AG04450 (cell line): ENCODE measurements around the gene RPS6KC1. TPM values are rescaled to one million over a fixed set of nuclear protein-coding genes. Genes with fewer than 3 reads are reported as not detected.
A peak's percentile ranks its signal among the peaks of the same experiment; 100 is the strongest.

Experiments
- CTCF ChIA-PET: fragments of 300-600, 350-600 bp; formaldehyde crosslinking; extraction: SDS; loops from one replicate; lab custom pipeline; 2022; ENCODE audit warnings: antibody characterized with exemption, inconsistent platforms; lab: Charles Lee
- POLR2A ChIA-PET: fragments of 350-600 bp; formaldehyde crosslinking; extraction: SDS; loops from one replicate; lab custom pipeline; 2021; ENCODE audit warnings: antibody characterized with exemption, inconsistent platforms; lab: Yijun Ruan, JAX
- DNase-seq: peaks from one replicate; pipeline ENCODE4 v3.0.0-alpha.2; 2011; ENCODE audit warnings: low read depth, low spot score
- H3K27ac ChIP-seq: one replicate; pipeline ENCODE4 v1.5.1; 2012; ENCODE audit warnings: low read depth, low read length, control low read depth
- H3K27me3 ChIP-seq: one replicate; pipeline ENCODE4 v1.6.0; 2012; ENCODE audit warnings: low read length; ENCODE audit not compliant: control insufficient read depth, insufficient read depth
- H3K4me3 ChIP-seq: 2 replicates; pipeline ENCODE4 v1.5.1; 2011; ENCODE audit warnings: mild to moderate bottlenecking, low read depth, low read length, control low read depth
- H3K9me3 ChIP-seq: 2 replicates; pipeline ENCODE4 v1.5.1; 2012; ENCODE audit warnings: low read length; ENCODE audit not compliant: control insufficient read depth, insufficient read depth
- CTCF ChIP-seq: IDR thresholded peaks from 2 replicates; pipeline ENCODE4 v1.5.1; 2011; ENCODE audit warnings: low read depth, low read length, control low read depth, inconsistent platforms
- polyA plus RNA-seq: library from polyadenylated mRNA; depleted of rRNA; stranded (reverse); fragments of >200 nt; gene quantifications from 2 replicates; pipeline ENCODE4 v1.2.3, GENCODE V29; 2011

The RPS6KC1 gene
- polyA plus RNA-seq, 1 experiment = 25.3 TPM

GRCh38 chr1:213284626-213285025, 233.6 kb downstream of the RPS6KC1 start:
- peak; percentile 11 for DNase-seq
- Histone ChIP-seq H3K4me3 (no peak overlapping the region), H3K9me3 (peaks cover 3% of the 10 kb centered on the region; the same call in 1 of the 2 replicates), H3K27me3 (no peaks in the 10 kb centered on the region), H3K27ac (peak overlapping the region; percentile 67)
- no peak for TF ChIP-seq CTCF
- CTCF ChIA-PET = interaction anchor here (2.0 kb wide), 1 partner anchor 40 kb away, joined by 6 read pairs; no protein-coding TSS in a partner anchor
- POLR2A ChIA-PET = no interaction called here

GRCh38 chr1:213286235-213286634, 235.2 kb downstream of the RPS6KC1 start:
- H3K9me3 ChIP-seq = peaks cover 3% of the 10 kb centered on the region; the same call in 1 of the 2 replicates
- TF ChIP-seq CTCF = no peak; the same call in 1 of the 2 replicates
- no peak overlapping the region for H3K4me3 ChIP-seq
- H3K27ac ChIP-seq = no peak overlapping the region
- H3K27me3 ChIP-seq = no peaks in the 10 kb centered on the region
- CTCF ChIA-PET = interaction anchor here (0.6 kb wide), 1 partner anchor 41 kb away, joined by 3 read pairs; no protein-coding TSS in a partner anchor
- DNase-seq = no peak
- POLR2A ChIA-PET = no interaction called here

GRCh38 chr1:213287987-213288386, 236.9 kb downstream of the RPS6KC1 start:
- Histone ChIP-seq H3K27ac (no peak overlapping the region), H3K4me3 (no peak overlapping the region), H3K27me3 (no peaks in the 10 kb centered on the region), H3K9me3 (peaks cover 3% of the 10 kb centered on the region; the same call in 1 of the 2 replicates)
- no peak for DNase-seq
- ChIA-PET CTCF (interaction anchor here (0.8 kb wide), 1 partner anchor 927 kb away, joined by 3 read pairs; no protein-coding TSS in a partner anchor), POLR2A (no interaction called here)
- TF ChIP-seq CTCF = no peak

DNA sequence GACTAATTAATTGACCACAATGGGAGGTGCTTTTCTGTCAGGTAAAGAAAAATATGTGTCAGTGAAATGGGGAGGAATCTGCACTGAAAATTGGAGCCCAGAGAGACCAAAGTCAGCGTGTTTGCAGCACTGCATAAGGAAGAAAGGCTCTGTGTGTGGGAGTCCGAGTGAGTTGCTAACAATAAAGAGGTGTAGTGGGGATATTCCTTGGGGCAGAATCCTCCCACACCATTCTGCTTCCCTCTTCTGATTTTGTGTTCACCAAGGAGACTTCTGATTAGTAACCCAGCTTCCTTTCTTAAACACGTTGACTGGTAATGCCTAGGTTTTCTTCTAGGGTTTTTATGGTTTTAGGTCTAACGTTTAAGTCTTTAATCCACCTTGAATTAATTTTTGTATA, 240.5 kb downstream of the RPS6KC1 start:
- Histone ChIP-seq H3K27me3 (no peaks in the 10 kb centered on the region), H3K27ac (no peak overlapping the region), H3K9me3 (no peaks in the 10 kb centered on the region), H3K4me3 (no peak overlapping the region)
- DNase-seq = no peak
- TF ChIP-seq CTCF = no peak
- CTCF ChIA-PET = no interaction called here
- POLR2A ChIA-PET = no interaction called here

- TF ChIP-seq CTCF = no peak
- no peak overlapping the region for H3K27ac ChIP-seq
- no peak for DNase-seq
- no peak overlapping the region for H3K4me3 ChIP-seq
- POLR2A ChIA-PET = no interaction called here
- no peaks in the 10 kb centered on the region for H3K27me3 ChIP-seq
- CTCF ChIA-PET = no interaction called here
- H3K9me3 ChIP-seq = peaks cover 3% of the 10 kb centered on the region; the same call in 1 of the 2 replicates
Measured at GRCh38 chr1:213292614-213293013, 241.6 kb downstream of the RPS6KC1 start.
